GM19240 (cell line): ENCODE results near the gene SNRNP70.
A peak's percentile ranks its signal among the peaks of the same experiment; 100 is the strongest.
"Not testable (repeated sequence)": the region's sequence is repeated elsewhere in the genome, so short reads cannot be mapped to it uniquely, and the experiment has no call there.

ENCODE experiments used
- DNase-seq: peaks from one replicate; pipeline ENCODE4 v3.0.0; 2011; ENCODE audit warnings: low spot score; ENCODE audit not compliant: insufficient read length

The SNRNP70 gene

GRCh38 chr19:49085020-49085867 lies at the start of gene SNRNP70:
Gene SNRNP70, plus strand, starts transcription at chr19:49085451. Its CDS starts 964 bp downstream, at chr19:49086415.
- DNase-seq, result peak; percentile 96

- DNase-seq, result not testable (repeated sequence)
These were observed 48.4 kb upstream of the SNRNP70 start, which contains the start of gene CGB1 for GRCh38 chr19:49036815-49037214. Gene CGB1, minus strand, starts transcription at chr19:49036895. Its CDS starts 184 bp downstream, at chr19:49036711.

GRCh38 chr19:49038111-49038510 lies 47.1 kb upstream of the SNRNP70 start:
- not testable (repeated sequence) for DNase-seq

GRCh38 chr19:49038557-49039276 lies 46.5 kb upstream of the SNRNP70 start:
- not testable (repeated sequence) for DNase-seq

GRCh38 chr19:49039736-49040135 lies 45.5 kb upstream of the SNRNP70 start:
- DNase-seq, result not testable (repeated sequence)

GRCh38 chr19:49042177-49042576 lies 43.1 kb upstream of the SNRNP70 start:
- no peak for DNase-seq

GRCh38 chr19:49042666-49043065 lies 42.6 kb upstream of the SNRNP70 start:
- DNase-seq, result not testable (repeated sequence)

- DNase-seq, result not testable (repeated sequence)
These were observed 41.7 kb upstream of the SNRNP70 start, which contains the start of gene CGB5 for GRCh38 chr19:49043548-49043947. Gene CGB5, plus strand, starts transcription at chr19:49043848. Its CDS starts 362 bp downstream, at chr19:49044210.

- DNase-seq, result not testable (repeated sequence)
These were observed 36.2 kb upstream of the SNRNP70 start, which contains the start of gene CGB8 for GRCh38 chr19:49049011-49049410. Gene CGB8, minus strand, starts transcription at chr19:49049111. Its CDS starts 372 bp downstream, at chr19:49048739.

GRCh38 chr19:49049834-49050233 lies 35.4 kb upstream of the SNRNP70 start:
- DNase-seq, result not testable (repeated sequence)

- not testable (repeated sequence) for DNase-seq
These were observed 34.7 kb upstream of the SNRNP70 start for GRCh38 chr19:49050376-49051033.

GRCh38 chr19:49056101-49056901 lies 28.9 kb upstream of the SNRNP70 start:
- peak; percentile 83 for DNase-seq

- DNase-seq, result not testable (repeated sequence)
These were observed 28.2 kb upstream of the SNRNP70 start for GRCh38 chr19:49056902-49057596.

- DNase-seq, result no peak
These were observed 27.5 kb upstream of the SNRNP70 start, which contains the start of gene CGB7 for GRCh38 chr19:49057636-49058234. Gene CGB7, minus strand, starts transcription at chr19:49057749. Its CDS starts 2,374 bp downstream, at chr19:49055375.

GRCh38 chr19:49058562-49058961 lies 26.7 kb upstream of the SNRNP70 start:
- no peak for DNase-seq

GRCh38 chr19:49059053-49059452 lies 26.2 kb upstream of the SNRNP70 start:
- DNase-seq, result no peak

GRCh38 chr19:49061000-49061399 lies 24.3 kb upstream of the SNRNP70 start:
- no peak for DNase-seq

GRCh38 chr19:49061445-49061844 lies 23.8 kb upstream of the SNRNP70 start:
- DNase-seq, result no peak

GRCh38 chr19:49064029-49064629 lies 21.1 kb upstream of the SNRNP70 start:
- DNase-seq, result no peak
